ENCODE data around the gene C2CD2. TPM values are rescaled to one million over a fixed set of nuclear protein-coding genes. Genes with fewer than 3 reads are reported as not detected.

C2CD2 gene
- total and polyA plus RNA-seq, 2 donors (not counting 1 experiment from before 2014, with no cell fraction given): 6.8 to 11.9 TPM

DNA sequence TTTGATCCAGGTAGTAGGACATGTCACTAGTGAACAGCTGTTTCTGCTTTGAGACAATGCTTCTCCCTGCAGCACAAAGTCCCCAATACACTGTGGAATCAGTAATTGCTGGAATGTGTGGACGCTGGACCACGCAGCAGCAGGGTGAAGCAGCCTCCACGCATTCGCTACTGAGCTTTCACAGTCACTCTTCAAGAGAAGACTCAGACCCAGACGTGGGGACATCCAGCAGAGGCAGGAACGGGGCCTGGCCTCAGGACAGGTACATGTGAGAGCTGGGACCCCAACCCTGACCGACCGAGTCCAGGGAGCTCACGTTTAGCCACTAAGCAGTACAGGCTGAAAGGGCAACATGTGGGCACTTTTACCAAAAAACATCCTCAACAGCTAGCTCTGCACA, 40.6 kb downstream of the C2CD2 start:
- H3K36me3 ChIP-seq (replicated peaks in 1 of 2; ENCODE audit: control extremely low read depth in 1 of 2, control insufficient read depth in 1 of 2, extremely low read depth in 1 of 2, insufficient read depth in 2 of 2, low read length in 1 of 2): peaks cover 2 to 39% of the 10 kb centered on the region in 2 experiments
- H3K27me3 ChIP-seq (replicated peaks in 1 of 4; ENCODE audit: control extremely low read depth in 1 of 4, control insufficient read depth in 3 of 4, insufficient read depth in 4 of 4, low read length in 3 of 4): no peaks in the 10 kb centered on the region
- intact Hi-C loops (cut with micrococcal nuclease): no loop called here
- ChIA-PET POLR2A (no interaction called here), CTCF (no interaction called here)
- no peak overlapping the region for H3K4me2 ChIP-seq (replicated peaks; ENCODE audit: low read depth, low read length, poor library complexity, severe bottlenecking)
- no peaks in the 10 kb centered on the region for H3K79me2 ChIP-seq (ENCODE audit: control insufficient read depth, insufficient read depth, low read length)
- H3K4me3 ChIP-seq (ENCODE audit: control extremely low read depth in 1 of 5, extremely low read depth in 1 of 5, insufficient read depth in 1 of 5, low read depth in 2 of 5, low read length in 4 of 5): no peak overlapping the region
- no peaks in the 10 kb centered on the region for H3K9me3 ChIP-seq (ENCODE audit: control extremely low read depth in 1 of 3, control insufficient read depth in 2 of 3, insufficient read depth in 1 of 3, low read length in 2 of 3)
- no peak for ATAC-seq (ENCODE audit: low read depth)
- H3K9me3 Mint-ChIP-seq (ENCODE audit: insufficient read depth): no peaks in the 10 kb centered on the region
- no peak overlapping the region for H3K27ac Mint-ChIP-seq
- H4K20me1 ChIP-seq (ENCODE audit: control insufficient read depth, insufficient read depth, low read length, poor library complexity, severe bottlenecking): no peaks in the 10 kb centered on the region
- WGBS (ENCODE audit: insufficient coverage): 97% methylated on average over 9 of the region's 9 CpGs
- H2AFZ ChIP-seq (ENCODE audit: insufficient read depth, low read depth, low read length, poor library complexity, severe bottlenecking): no peak overlapping the region
- no peak overlapping the region for H3K27ac ChIP-seq (ENCODE audit: low read length in 2 of 2)
- DNase-seq: no peak
- TF ChIP-seq EZH2 (IDR thresholded peaks at IDR 0.05; ENCODE audit: borderline replicate concordance, insufficient read depth, low read depth, low read length, poor library complexity, severe bottlenecking): no peak
- TF ChIP-seq, protein P1, sequence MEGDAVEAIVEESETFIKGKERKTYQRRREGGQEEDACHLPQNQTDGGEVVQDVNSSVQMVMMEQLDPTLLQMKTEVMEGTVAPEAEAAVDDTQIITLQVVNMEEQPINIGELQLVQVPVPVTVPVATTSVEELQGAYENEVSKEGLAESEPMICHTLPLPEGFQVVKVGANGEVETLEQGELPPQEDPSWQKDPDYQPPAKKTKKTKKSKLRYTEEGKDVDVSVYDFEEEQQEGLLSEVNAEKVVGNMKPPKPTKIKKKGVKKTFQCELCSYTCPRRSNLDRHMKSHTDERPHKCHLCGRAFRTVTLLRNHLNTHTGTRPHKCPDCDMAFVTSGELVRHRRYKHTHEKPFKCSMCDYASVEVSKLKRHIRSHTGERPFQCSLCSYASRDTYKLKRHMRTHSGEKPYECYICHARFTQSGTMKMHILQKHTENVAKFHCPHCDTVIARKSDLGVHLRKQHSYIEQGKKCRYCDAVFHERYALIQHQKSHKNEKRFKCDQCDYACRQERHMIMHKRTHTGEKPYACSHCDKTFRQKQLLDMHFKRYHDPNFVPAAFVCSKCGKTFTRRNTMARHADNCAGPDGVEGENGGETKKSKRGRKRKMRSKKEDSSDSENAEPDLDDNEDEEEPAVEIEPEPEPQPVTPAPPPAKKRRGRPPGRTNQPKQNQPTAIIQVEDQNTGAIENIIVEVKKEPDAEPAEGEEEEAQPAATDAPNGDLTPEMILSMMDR (IDR thresholded peaks at IDR 0.05): no peak
- no peaks in the 10 kb centered on the region for H3K27me3 Mint-ChIP-seq
- no peak overlapping the region for H3K4me3 Mint-ChIP-seq
- H3K4me1 ChIP-seq (ENCODE audit: control insufficient read depth in 2 of 2, insufficient read depth in 2 of 2, low read length in 2 of 2): no peaks in the 10 kb centered on the region
- H3K4me1 Mint-ChIP-seq: no peaks in the 10 kb centered on the region
- no peak overlapping the region for H3K9ac ChIP-seq (ENCODE audit: low read length)

DNA sequence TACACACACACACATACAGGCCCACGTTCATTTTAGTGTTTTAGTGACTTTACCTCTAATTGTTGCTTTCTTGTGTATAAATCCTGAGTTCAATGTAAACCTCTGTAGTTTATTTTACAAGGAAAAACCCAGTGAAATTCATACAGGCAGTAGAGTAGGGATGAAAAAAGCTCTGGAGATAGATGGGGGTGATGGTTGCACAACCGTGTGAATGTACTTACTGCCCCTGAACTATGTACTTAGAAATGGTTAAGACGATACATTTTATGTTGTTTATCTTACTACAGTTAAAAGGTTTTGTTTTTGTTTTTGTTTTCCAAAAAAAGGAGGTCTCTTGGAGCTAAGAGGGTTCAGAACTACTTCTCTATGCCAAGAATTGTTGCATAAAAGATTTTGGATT, 45.0 kb downstream of the C2CD2 start:
- POLR2A ChIA-PET: no interaction called here

More for the DNA sequence above, 45.0 kb downstream of the C2CD2 start:
- CTCF ChIA-PET: no interaction called here
- H3K4me1 ChIP-seq (ENCODE audit: control insufficient read depth in 2 of 2, insufficient read depth in 2 of 2, low read length in 2 of 2): no peaks in the 10 kb centered on the region
- H3K36me3 ChIP-seq (replicated peaks in 1 of 2; ENCODE audit: control extremely low read depth in 1 of 2, control insufficient read depth in 1 of 2, extremely low read depth in 1 of 2, insufficient read depth in 2 of 2, low read length in 1 of 2): peaks cover 3 to 37% of the 10 kb centered on the region in 2 experiments
- no peak overlapping the region for H3K27ac ChIP-seq (ENCODE audit: low read length in 2 of 2)
- ATAC-seq (ENCODE audit: low read depth) (no peak), DNase-seq (no peak)
- 80% methylated on average over 1 of the region's 3 CpGs for WGBS (ENCODE audit: insufficient coverage)
- intact Hi-C loops (cut with micrococcal nuclease): no loop called here
- H4K20me1 ChIP-seq (ENCODE audit: control insufficient read depth, insufficient read depth, low read length, poor library complexity, severe bottlenecking): no peaks in the 10 kb centered on the region
- no peak overlapping the region for H3K4me3 Mint-ChIP-seq
- H3K4me2 ChIP-seq (replicated peaks; ENCODE audit: low read depth, low read length, poor library complexity, severe bottlenecking): no peak overlapping the region
- H3K4me3 ChIP-seq (ENCODE audit: control extremely low read depth in 1 of 5, extremely low read depth in 1 of 5, insufficient read depth in 1 of 5, low read depth in 2 of 5, low read length in 4 of 5): no peak overlapping the region
- no peaks in the 10 kb centered on the region for H3K27me3 ChIP-seq (replicated peaks in 1 of 4; ENCODE audit: control extremely low read depth in 1 of 4, control insufficient read depth in 3 of 4, insufficient read depth in 4 of 4, low read length in 3 of 4)
- H3K27me3 Mint-ChIP-seq: no peaks in the 10 kb centered on the region
- TF ChIP-seq EZH2 (IDR thresholded peaks at IDR 0.05; ENCODE audit: borderline replicate concordance, insufficient read depth, low read depth, low read length, poor library complexity, severe bottlenecking): no peak
- TF ChIP-seq, protein P1 (IDR thresholded peaks at IDR 0.05): no peak
- H2AFZ ChIP-seq (ENCODE audit: insufficient read depth, low read depth, low read length, poor library complexity, severe bottlenecking): no peak overlapping the region
- H3K9ac ChIP-seq (ENCODE audit: low read length): no peak overlapping the region
- H3K9me3 Mint-ChIP-seq (ENCODE audit: insufficient read depth): no peaks in the 10 kb centered on the region
- no peaks in the 10 kb centered on the region for H3K9me3 ChIP-seq (ENCODE audit: control extremely low read depth in 1 of 3, control insufficient read depth in 2 of 3, insufficient read depth in 1 of 3, low read length in 2 of 3)
- H3K4me1 Mint-ChIP-seq: no peaks in the 10 kb centered on the region
- H3K27ac Mint-ChIP-seq: no peak overlapping the region
- no peaks in the 10 kb centered on the region for H3K79me2 ChIP-seq (ENCODE audit: control insufficient read depth, insufficient read depth, low read length)
